HG02885 (cell line): Measurements from ENCODE around the gene SKOR1.

Experiments used
- ATAC-seq: cut with Tn5 transposase; IDR thresholded peaks from one replicate; pipeline ENCODE4 v1.9.1; 2021; ENCODE audit warnings: mild to moderate bottlenecking; ENCODE audit not compliant: unreplicated experiment, poor library complexity

Gene SKOR1

DNA sequence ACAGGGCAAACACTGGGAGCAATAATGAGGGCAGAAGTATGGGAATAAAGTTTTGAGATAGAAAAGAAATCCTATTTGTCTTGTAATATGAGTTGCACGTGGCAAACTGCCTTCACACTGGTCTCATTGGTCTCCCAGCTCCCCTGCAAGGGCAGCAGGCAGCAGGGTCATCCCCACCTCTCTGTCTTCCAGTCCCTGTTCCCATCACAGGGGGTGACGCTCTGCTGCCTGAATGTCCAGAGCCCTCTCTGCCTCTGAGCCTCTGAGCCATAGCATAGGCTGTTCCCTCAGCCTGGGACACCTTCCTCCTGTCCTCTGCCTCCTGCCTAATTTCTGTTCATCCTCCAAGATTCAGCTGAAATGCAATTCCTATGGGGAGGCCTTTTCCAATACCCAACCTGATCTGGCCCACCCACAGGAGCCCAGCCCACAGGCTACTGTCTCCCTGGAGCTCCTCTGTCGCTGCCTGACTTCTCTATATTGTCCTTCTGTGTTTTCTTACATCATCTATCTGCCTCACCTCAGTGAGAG, 12.1 kb upstream of the SKOR1 start:
- ATAC-seq, result no peak

DNA sequence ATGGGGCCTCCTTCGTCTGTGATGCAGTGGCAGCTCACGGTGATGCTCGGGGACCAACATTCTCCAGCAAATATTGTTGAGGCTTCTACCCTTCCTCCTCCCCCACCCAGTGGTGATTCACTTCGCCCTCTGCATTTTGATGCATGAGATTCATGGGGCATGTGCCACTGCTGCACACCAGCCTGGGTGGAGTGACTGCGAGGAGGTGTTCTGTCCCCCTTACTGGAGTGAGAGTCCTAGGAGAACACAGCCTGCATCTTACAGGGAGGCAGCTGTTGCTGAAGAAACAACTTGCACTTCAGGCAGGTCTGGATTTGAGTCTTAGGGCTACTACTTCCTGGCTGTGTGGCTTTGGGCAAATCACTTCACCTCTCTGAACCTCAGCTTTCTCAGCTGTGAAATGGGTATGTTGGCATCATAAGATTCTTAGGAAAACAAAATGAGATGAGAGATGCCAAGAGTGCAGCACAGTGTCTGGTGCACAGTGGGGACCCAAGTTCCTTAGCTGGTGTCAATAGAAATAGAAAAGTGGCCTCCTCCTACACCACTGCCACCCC, 10.2 kb upstream of the SKOR1 start:
- ATAC-seq, result no peak

DNA sequence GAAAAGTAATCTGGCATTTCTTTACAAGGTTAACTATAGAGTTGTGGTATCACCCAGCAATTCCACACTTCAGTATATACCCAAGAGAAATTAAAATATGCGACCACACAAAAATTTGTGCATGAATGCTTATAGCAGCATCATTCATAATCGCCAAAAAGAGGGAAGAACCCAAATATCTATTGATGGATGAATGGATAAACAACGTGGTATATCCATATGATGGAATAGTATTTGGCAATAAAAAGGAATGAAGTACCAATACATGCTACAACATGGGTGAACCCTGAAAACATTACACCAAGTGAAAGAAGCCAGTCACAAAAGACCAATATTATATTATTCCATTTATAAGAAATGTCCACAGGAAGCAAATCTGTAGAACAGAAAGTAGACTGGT, 8.6 kb upstream of the SKOR1 start:
- ATAC-seq, result no peak

DNA sequence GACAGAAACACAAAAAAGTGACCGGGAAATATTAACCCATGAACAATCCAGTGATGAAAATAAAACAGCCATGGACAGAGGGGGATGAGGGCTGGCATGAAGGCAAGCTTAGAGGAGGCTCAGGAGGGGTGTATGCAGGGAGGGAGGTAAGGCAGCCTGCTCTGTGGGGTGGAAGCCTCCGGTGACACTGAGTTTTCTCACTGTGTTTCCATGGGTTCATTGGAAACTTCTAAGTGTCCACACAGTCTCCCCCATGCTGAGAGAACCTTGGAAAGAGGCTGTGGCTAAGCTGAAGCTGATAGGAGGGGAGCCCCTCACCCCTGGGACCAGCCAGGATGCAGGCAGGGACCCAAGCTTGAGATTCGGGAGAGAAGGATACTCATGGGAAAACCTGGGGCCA, 6.8 kb upstream of the SKOR1 start:
- ATAC-seq, result no peak

DNA sequence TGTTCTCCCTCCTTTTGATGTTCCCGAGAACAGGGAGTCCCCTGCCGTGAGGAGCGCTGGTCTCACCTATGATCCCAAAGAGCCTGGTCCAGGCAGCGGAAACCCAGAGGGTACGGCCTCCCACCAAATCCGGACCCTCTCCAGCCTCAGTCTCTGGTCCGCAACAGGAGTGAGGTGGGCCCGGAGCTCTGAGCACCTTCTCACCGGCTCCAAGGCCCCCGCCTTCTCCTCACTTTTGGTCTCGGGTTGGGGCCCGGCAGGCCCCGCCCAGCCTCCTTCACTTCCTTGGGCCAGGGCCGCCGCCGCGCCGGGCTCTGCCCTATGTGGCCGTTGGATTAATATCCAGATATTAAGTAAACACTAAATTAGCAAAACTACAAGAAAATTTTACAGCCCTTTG, 5.7 kb upstream of the SKOR1 start:
- ATAC-seq, result no peak

DNA sequence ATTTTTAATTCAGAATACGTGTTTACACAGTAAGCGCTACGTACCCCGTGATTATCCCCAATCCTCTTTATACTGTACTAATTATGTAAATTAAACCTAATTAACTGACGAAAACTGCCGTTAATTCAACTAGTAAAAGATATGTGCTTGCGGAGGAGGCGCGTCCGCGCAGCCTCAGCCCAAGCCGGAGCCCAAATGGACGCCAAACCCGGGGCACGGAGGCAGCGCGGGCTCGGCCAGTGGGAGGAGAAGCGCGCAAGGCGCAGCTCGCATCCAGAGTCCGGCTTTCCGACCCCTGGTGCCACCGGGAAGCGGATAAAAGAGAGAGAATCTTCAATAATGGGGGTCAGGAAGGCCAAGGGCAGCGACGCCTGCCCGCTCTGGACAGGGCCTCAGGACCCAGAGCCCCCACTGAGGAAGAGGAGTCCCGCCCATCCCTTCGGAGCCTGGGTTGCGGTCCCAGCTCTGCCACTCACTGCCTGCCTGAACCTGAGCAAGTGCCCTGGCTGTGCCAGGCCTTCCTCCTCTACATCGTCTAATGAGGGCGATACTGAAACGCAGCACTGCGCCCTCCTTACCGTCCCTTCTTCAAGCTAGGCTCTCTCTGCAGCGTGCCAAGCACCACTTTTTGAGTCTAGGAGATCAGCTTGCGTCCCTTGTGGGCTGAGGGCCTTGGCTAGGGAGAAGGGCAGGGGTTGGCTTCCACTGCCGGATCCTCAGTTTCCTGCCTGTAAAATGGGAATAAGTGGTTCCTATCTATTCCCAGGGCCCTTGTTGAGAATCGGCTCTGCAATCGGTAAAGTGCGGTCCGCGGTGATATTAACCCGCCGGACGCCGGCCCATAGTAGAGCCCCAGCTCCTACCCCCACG, 5.0 kb upstream of the SKOR1 start:
- ATAC-seq, result no peak

DNA sequence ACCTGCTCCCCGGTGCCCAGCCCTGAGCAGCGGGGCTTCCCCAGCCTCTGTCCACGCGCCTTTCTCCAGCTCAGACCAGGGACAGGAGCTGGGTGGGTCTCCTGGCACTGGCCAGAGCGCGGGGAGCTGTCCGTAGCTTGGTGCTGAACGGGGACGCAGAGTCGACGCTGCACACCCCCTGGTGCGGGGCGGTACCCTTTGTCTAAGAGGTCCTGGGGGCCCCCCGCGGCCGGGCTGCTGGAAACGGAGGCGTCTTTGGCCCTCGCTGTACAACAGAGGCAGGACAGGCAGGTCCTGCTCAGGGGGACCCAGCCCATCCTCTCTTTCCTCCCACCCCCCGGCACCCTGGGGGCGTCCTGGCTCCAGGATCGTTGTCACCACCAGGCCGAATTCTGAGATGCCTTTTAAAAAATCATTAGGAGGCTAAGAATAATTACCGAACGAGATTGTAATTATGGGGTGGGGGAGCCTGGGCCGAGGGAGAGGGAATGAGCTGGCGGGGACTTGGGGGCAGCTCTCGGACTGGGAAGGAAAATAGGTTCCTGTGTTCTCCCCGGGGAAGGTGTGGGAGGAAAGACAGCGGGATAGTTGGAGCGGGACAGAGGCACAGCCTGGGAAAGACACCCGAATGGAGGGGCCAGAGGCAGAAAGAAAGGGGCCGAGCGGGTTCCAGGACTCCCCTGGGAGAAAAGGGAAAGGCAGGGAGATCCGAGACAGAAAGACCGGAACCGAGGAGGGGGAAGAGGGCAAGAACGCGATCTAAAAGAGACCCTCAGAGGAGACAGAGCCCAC, 4.1 kb upstream of the SKOR1 start:
- ATAC-seq, result no peak

DNA sequence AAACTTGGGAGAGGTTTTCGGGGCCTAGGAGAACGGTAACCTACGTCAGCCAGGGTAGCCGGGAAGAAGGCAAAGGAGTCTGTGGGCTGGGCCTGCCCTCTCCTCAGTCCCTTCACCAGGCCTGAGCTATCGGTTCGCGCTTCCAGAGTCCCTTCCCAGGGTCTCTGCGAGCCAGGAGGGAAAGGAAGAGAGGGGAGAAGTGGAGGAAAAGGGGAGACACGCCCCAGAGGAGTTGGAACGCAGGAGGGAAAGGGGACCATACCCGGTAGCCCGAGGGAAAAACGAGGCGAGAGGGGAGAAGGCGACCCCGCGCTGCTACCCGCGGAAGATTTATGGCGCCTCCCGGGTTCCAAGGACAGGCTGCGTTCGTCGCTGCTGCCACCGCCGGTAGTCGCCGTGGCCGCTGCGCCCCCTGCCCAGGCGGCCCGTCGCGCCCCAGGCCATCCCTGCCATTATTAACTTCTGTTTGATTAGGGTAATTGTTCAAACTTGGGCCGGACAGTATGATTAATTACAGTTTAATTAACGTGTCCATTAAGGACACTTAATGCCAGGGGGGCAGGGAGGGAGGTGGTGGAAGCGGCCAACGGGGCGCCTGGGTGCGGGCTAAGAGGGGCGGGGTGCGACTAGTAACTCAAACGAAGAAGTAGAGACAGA, 3.4 kb upstream of the SKOR1 start:
- ATAC-seq, result no peak

DNA sequence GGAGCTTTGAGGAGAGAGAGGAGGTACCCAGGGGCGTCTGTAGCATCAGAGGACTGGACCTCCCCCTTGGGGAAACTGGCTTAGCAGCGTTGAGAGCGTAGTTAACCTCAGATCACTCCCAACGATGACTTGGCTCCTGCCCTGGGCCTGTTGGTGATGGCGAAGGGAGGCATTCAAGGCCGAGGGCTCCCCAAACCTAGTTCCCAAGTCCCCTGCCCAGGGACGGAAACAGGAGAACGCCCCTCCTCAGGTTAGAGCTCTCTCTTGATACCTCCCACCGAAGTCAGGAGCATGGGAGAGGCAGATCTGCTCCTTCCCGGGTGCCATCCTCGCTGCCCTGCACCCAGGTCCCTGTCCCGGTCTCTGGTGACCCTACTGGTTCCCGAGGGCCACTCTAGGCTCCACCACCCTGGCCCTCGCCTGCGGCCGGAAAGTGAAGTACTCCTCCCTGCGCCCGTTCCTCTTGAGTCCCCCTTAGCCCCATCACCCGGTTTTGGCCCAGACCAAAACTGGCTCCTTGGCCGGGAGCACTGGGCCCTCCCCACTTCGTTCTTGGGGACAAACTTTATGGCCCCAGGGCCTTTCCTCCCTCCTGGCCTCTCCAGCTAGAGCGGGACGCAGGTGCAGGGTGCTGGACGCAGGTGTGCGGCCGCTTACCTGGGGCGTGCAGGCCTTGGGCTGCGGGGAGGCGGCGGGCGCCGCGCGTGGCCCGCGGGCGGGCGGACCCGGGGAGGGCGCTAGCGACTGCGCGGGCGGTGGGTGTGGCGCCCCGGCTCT, 2.6 kb upstream of the SKOR1 start:
- no peak for ATAC-seq

DNA sequence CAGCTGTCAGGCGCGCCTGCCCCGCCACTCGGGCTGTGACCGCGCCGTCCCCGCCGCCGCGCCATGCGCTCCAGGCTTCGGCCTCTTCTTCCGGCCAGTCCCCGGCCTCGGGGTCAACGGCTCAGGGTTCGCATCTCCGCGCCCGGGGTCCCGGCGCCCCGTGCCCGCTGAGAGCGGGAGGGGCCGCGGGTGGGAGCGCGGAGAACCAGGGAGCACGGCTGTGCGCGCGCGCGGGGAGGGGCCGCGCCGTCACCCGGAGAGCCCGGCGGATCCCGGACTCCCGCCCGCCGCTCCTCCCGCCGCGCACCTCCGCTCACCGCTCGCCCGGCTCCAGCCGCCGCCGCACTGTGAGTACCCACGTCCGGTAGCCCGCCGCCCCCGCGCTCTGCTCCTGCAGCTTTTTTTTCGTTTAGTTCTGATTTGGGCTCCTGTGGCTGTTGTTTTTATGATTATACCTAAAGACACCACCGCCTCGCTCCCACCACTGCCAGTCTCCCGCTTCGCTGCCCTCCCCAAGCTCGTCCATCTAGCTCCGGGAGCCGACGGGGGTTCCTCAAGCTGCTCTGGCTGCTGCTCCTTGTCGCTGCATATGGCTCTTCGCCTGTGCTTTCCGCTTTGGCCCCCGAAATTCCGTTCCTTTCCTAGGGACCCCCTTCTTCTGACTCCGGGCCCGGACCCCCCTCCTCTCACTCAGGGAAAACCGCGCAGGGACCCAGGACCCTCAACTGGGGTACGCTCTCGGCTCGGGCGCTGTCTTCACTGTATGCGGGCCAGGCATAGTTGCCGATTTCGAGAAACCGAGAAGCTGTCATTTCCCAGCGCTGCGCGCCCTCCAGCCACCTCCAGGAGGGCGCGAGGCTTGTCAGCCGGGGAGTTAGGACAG, 1.8 kb upstream of the SKOR1 start:
- no peak for ATAC-seq

DNA sequence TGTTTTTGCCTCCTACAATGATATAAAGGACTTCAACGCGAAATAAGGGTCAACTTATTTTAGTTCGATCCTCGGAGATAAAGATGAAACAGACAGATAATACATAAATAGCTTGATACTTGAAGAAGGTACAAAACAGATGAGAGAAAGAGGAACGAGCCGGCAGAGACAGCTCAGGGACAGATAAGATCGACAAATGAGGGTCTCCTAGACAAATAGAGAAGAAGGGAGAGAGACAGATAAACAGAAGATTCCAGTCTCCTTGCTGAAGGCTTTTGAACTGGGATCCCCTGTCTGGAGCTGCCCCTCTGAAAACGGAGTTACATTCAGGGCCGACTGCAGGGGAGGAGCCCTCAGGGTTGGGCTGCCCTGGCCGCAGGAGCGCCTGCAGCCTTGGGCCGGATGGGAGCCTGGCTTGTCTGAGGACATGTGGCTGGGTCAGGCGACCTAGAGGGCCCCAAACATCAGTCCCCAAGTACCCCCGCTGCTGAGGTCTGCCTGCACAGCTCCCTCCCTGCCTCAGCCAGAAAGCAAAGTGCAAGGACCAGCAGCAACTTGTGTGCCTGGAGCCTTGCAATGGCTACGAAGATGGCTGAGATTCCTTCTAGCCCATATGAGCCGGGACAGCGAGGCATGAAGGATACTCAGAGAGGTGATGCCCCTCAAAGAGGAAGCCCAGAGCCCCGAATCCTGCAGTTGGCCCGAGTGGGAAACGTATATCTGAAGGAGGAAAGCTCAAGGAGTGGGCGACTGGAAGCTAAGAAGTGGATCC, 926 bp upstream of the SKOR1 start:
- ATAC-seq, result no peak

DNA sequence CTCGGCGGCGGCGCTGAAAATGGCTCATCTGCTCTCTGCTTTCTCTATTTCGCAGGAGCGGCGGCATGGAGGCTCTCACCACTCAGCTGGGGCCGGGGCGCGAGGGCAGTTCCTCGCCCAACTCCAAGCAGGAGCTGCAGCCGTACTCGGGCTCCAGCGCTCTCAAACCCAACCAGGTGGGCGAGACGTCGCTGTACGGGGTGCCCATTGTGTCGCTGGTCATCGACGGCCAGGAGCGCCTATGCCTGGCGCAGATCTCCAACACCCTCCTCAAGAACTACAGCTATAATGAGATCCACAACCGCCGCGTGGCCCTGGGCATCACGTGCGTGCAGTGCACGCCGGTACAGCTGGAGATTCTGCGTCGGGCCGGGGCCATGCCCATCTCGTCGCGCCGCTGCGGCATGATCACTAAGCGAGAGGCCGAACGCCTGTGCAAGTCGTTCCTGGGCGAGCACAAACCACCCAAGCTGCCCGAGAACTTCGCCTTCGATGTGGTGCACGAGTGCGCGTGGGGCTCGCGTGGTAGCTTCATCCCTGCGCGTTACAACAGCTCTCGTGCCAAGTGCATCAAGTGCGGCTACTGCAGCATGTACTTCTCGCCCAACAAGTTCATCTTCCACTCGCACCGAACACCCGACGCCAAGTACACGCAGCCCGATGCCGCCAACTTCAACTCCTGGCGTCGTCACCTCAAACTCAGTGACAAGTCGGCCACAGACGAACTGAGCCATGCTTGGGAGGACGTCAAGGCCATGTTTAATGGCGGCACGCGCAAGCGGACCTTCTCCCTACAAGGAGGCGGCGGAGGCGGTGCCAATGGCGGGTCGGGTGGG, 790 bp downstream of the SKOR1 start:
- ATAC-seq, result no peak

DNA sequence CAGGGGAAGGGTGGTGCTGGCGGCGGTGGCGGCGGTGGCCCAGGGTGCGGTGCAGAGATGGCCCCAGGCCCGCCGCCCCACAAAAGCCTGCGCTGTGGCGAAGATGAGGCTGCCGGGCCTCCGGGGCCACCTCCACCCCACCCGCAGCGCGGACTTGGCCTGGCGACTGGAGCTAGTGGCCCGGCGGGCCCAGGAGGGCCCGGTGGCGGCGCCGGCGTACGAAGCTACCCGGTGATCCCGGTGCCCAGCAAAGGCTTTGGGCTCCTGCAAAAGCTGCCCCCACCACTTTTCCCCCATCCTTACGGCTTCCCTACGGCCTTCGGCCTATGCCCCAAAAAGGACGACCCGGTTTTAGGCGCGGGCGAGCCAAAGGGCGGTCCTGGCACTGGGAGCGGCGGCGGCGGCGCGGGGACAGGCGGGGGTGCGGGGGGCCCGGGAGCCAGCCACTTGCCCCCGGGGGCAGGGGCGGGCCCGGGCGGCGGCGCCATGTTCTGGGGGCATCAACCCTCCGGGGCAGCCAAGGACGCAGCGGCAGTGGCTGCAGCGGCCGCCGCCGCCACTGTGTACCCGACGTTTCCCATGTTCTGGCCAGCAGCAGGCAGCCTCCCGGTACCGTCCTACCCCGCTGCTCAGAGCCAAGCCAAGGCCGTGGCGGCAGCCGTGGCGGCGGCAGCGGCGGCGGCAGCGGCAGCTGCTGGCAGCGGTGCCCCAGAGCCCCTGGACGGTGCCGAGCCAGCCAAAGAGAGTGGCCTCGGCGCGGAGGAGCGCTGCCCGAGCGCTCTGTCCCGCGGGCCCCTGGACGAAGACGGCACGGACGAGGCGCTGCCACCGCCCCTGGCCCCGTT, 1.6 kb downstream of the SKOR1 start:
- no peak for ATAC-seq

DNA sequence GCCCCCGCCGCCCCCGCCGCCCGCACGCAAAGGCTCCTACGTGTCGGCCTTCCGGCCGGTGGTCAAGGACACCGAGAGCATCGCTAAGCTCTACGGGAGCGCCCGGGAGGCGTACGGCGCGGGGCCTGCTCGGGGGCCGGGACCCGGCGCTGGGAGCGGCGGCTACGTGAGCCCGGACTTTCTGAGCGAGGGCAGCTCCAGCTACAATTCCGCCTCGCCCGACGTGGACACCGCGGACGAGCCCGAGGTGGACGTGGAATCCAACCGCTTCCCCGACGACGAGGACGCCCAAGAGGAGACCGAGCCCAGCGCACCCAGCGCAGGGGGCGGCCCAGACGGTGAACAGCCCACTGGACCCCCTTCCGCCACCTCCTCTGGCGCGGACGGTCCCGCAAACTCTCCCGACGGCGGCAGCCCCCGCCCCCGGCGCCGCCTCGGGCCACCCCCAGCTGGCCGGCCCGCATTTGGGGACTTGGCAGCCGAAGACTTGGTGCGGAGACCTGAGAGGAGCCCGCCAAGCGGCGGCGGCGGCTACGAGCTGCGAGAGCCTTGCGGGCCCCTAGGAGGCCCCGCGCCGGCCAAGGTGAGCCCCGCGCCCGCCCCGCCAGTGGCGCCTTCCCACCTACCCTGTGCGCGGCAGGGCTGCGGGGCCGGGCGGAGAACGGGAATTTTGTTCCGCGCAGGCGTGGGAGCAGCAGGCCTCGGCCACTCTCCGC, 2.4 kb downstream of the SKOR1 start:
- ATAC-seq, result no peak

DNA sequence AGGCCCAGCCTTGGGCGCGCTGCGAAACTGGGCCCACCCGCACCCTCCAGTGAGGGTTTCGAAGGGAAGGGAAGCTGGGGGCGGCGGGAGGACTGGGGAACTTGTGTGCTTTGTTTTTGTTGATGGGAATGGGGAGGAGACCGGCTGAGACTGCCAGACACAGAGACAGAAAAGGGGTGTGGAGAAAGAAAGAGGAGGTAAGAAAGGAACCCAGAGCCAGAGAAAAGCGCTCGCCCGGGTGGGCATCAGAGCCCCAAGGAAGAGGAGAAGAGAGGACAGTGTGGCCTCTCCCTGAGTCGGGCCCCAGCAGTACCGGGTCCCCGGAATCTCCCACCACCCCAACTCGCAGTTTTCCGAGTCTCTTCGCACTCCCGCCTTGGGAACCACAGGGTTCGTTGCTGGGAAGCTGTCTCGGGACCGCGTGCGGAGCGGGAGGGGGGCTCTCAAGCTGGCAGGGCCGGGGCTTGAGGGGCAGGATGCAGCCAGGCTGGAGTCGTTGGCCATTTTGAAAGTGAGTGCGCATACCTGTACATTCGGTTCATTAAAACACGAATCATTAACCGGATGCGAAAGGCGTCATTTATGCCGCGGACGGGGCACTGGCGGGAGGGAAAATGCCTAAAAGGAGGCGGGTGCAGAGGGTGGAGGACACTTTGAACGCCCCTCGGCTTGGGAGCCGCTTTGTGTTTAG, 3.1 kb downstream of the SKOR1 start:
- no peak for ATAC-seq
